ENCODE data around the gene GGACT. TPM values are rescaled to one million over a fixed set of nuclear protein-coding genes. Genes with fewer than 3 reads are reported as not detected.

The GGACT gene
- total RNA-seq, 1 donor from 2014 or later: 1.3 TPM

GRCh38 chr13:100565286-100565685 lies 23.3 kb downstream of the GGACT start:
- Histone ChIP-seq H3K27me3 (no peaks in the 10 kb centered on the region), H4K20me1 (ENCODE audit: low read depth) (no peaks in the 10 kb centered on the region), H2AFZ (replicated peaks) (no peak overlapping the region), H3K27ac (no peak overlapping the region), H3K4me2 (no peak overlapping the region), H3K4me3 (no peak overlapping the region), H3F3A (ENCODE audit: low read depth) (no peaks in the 10 kb centered on the region), H3K9me3 (ENCODE audit: low read depth) (no peaks in the 10 kb centered on the region), H3K9ac (no peak overlapping the region), H3K4me1 (no peaks in the 10 kb centered on the region), H3K36me3 (no peaks in the 10 kb centered on the region), H3K79me2 (ENCODE audit: low read depth) (no peaks in the 10 kb centered on the region)
- H3K36me3 Mint-ChIP-seq: peaks cover 6% of the 10 kb centered on the region
- TF ChIP-seq EZH2 (IDR thresholded peaks at IDR 0.05): no peak
- no peak for TF ChIP-seq EZH2phosphoT487 (IDR thresholded peaks at IDR 0.05)
- TF ChIP-seq CTCF (IDR thresholded peaks at IDR 0.05): no peak
- no peak for DNase-seq (ENCODE audit: low spot score)
- peak overlapping the region; percentile 27 for H3K27ac Mint-ChIP-seq
- no peak overlapping the region for H3K4me3 Mint-ChIP-seq
- H3K4me1 Mint-ChIP-seq: peaks cover 4% of the 10 kb centered on the region
- H3K27me3 Mint-ChIP-seq (ENCODE audit: insufficient read depth, low read depth): peaks cover 3% of the 10 kb centered on the region
- H3K9me3 Mint-ChIP-seq: peaks cover 20% of the 10 kb centered on the region

- no peak for DNase-seq (ENCODE audit: low spot score)
Observed at GRCh38 chr13:100564444-100565223, 24.0 kb downstream of the GGACT start.

GRCh38 chr13:100563779-100564178 lies 24.8 kb downstream of the GGACT start:
- H3K4me3 ChIP-seq: no peak overlapping the region
- no peaks in the 10 kb centered on the region for H3K36me3 ChIP-seq
- no peaks in the 10 kb centered on the region for H3K79me2 ChIP-seq (ENCODE audit: low read depth)
- H2AFZ ChIP-seq (replicated peaks): no peak overlapping the region
- peaks cover 17% of the 10 kb centered on the region for H3K9me3 Mint-ChIP-seq
- H3K9me3 ChIP-seq (ENCODE audit: low read depth): no peaks in the 10 kb centered on the region
- peaks cover 4% of the 10 kb centered on the region for H3K4me1 Mint-ChIP-seq
- no peak overlapping the region for H3K27ac ChIP-seq
- H4K20me1 ChIP-seq (ENCODE audit: low read depth): no peaks in the 10 kb centered on the region
- no peak for DNase-seq (ENCODE audit: low spot score)
- H3K27me3 ChIP-seq: no peaks in the 10 kb centered on the region
- no peaks in the 10 kb centered on the region for H3K4me1 ChIP-seq
- H3K9ac ChIP-seq: no peak overlapping the region
- H3F3A ChIP-seq (ENCODE audit: low read depth): no peaks in the 10 kb centered on the region
- H3K36me3 Mint-ChIP-seq: peaks cover 4% of the 10 kb centered on the region
- no peak overlapping the region for H3K4me3 Mint-ChIP-seq
- no peak overlapping the region for H3K4me2 ChIP-seq
- H3K27me3 Mint-ChIP-seq (ENCODE audit: insufficient read depth, low read depth): peaks cover 3% of the 10 kb centered on the region
- no peak for TF ChIP-seq EZH2 (IDR thresholded peaks at IDR 0.05)
- TF ChIP-seq CTCF (IDR thresholded peaks at IDR 0.05): no peak
- no peak for TF ChIP-seq EZH2phosphoT487 (IDR thresholded peaks at IDR 0.05)
- H3K27ac Mint-ChIP-seq: no peak overlapping the region

More at GRCh38 chr13:100564444-100565223, 24.0 kb downstream of the GGACT start:
- TF ChIP-seq EZH2 (IDR thresholded peaks at IDR 0.05) (no peak), EZH2phosphoT487 (IDR thresholded peaks at IDR 0.05) (no peak), CTCF (IDR thresholded peaks at IDR 0.05) (no peak)
- H3K27ac ChIP-seq: no peak overlapping the region
- H4K20me1 ChIP-seq (ENCODE audit: low read depth): no peaks in the 10 kb centered on the region
- Mint-ChIP-seq H3K4me3 (no peak overlapping the region), H3K36me3 (peaks cover 6% of the 10 kb centered on the region), H3K27ac (peak overlapping the region; percentile 27), H3K27me3 (ENCODE audit: insufficient read depth, low read depth) (peaks cover 3% of the 10 kb centered on the region), H3K9me3 (peaks cover 19% of the 10 kb centered on the region), H3K4me1 (peaks cover 4% of the 10 kb centered on the region)
- H3K4me3 ChIP-seq: no peak overlapping the region
- H3K36me3 ChIP-seq: no peaks in the 10 kb centered on the region
- H3K27me3 ChIP-seq: no peaks in the 10 kb centered on the region
- no peaks in the 10 kb centered on the region for H3F3A ChIP-seq (ENCODE audit: low read depth)
- no peaks in the 10 kb centered on the region for H3K79me2 ChIP-seq (ENCODE audit: low read depth)
- no peaks in the 10 kb centered on the region for H3K9me3 ChIP-seq (ENCODE audit: low read depth)
- H3K4me1 ChIP-seq: no peaks in the 10 kb centered on the region
- no peak overlapping the region for H3K9ac ChIP-seq
- H2AFZ ChIP-seq (replicated peaks): no peak overlapping the region
- no peak overlapping the region for H3K4me2 ChIP-seq

Data from neural progenitor cell (in vitro differentiated cells).